Measurements from ENCODE around the gene CDSN. TPM values are rescaled to one million over a fixed set of nuclear protein-coding genes. Genes with fewer than 3 reads are reported as not detected.

CDSN gene
- total and polyA plus RNA-seq, 2 experiments from 2014 or later: not detected

DNA sequence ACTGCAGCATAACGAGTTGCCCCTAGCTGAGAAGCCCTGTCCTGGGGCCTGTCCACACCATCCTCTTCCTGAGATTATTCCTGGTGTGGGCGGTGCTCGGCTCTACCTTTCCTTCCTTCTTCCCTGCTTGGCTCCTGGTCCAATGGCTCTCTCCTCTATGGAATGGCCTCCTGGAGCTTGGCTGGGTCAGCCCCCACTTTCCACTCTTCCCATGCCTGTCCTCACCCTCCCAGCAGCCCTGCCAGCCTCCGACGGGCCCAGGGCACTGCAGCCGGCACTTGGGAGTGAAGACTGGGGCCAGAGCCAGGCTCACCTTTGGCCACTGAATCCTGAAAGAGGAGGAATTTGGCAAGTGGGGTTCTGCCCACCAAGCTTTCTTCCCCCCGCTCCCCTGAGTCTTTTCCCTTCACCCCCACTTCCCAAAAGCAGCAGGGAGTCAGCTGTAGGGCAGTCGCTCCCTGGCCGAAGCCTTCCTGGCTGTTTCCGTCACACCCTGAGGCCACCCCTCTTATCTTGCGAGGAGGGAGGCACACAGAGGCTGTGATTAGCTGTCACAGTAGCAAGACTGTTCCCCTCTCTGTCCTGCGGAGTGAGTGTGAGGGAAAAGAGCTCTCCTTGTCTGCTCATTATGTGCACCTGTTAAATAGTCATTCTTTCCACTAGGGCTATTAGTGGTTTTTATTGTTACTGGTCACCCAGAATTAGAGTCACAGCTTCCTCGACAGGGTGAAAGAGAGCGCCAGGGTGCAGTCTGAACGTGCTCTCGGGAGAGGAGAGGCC lies 6.3 kb upstream of the CDSN start:
- Histone ChIP-seq H3K79me2 (no peaks in the 10 kb centered on the region), H3K36me3 (replicated peaks; ENCODE audit: insufficient read depth, low read depth) (no peaks in the 10 kb centered on the region), H4K20me1 (ENCODE audit: insufficient read depth, poor library complexity, severe bottlenecking) (no peaks in the 10 kb centered on the region), H3K4me2 (no peak overlapping the region), H3K27ac (peak overlapping the region; percentile 61), H3K4me3 (no peak overlapping the region), H3K27me3 (no peaks in the 10 kb centered on the region), H2AFZ (no peak overlapping the region), H3K9me2 (replicated peaks; ENCODE audit: insufficient read depth) (no peaks in the 10 kb centered on the region), H3K9me3 (ENCODE audit: low read depth) (no peaks in the 10 kb centered on the region), H3K4me1 (ENCODE audit: insufficient read depth) (peaks cover 9% of the 10 kb centered on the region)
- 67% methylated on average over 15 of the region's 16 CpGs for WGBS (ENCODE audit: low lambda C conversion rate, missing lambda C conversion rate)
- peak; percentile 42 for DNase-seq (ENCODE audit: low spot score)
- TF ChIP-seq, protein P1, sequence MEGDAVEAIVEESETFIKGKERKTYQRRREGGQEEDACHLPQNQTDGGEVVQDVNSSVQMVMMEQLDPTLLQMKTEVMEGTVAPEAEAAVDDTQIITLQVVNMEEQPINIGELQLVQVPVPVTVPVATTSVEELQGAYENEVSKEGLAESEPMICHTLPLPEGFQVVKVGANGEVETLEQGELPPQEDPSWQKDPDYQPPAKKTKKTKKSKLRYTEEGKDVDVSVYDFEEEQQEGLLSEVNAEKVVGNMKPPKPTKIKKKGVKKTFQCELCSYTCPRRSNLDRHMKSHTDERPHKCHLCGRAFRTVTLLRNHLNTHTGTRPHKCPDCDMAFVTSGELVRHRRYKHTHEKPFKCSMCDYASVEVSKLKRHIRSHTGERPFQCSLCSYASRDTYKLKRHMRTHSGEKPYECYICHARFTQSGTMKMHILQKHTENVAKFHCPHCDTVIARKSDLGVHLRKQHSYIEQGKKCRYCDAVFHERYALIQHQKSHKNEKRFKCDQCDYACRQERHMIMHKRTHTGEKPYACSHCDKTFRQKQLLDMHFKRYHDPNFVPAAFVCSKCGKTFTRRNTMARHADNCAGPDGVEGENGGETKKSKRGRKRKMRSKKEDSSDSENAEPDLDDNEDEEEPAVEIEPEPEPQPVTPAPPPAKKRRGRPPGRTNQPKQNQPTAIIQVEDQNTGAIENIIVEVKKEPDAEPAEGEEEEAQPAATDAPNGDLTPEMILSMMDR (IDR thresholded peaks at IDR 0.05; ENCODE audit: poor library complexity): no peak
- TF ChIP-seq EZH2 (IDR thresholded peaks at IDR 0.05; ENCODE audit: borderline replicate concordance) (no peak), EZH2phosphoT487 (IDR thresholded peaks at IDR 0.05; ENCODE audit: low read depth, severe bottlenecking, unreplicated experiment) (no peak)

DNA sequence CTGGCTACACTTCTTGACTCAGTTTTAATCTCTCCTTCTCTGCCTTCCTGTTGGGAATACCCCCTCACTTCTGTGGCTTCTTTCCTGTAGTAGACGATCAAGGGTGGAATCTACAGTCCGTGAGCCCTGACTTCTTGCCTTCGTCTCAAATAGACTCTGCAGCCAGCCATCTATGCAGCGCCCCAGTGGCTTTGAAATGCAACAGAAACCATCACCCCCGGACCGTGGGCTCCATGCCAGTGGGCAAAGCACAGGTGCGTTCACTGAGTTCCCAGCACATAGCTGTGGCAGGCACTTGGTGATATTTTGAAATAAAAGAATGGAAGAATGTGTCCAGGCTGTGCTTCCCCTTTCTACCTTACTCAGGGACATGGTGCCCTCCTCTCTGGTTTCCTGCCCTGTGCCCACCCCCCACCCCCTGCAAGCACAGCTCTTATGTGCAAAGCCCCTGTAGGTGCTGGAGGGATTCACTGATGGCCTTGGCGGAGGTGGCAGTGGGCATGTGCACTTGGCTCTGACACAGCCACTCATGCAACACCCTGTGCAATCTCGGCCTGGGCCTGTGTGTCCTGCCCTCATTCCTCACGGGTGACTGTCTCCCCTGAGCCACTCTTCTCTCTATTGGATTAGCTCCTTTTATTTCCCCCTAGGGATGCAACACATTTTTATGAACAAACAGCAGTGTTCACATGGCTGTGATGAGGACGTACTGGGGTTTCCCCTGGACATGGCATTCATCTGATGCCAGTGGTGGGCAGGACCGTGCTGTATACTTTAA lies 5.5 kb upstream of the CDSN start:
- no peak overlapping the region for H3K27ac ChIP-seq
- no peaks in the 10 kb centered on the region for H3K9me2 ChIP-seq (replicated peaks; ENCODE audit: insufficient read depth)
- H3K4me1 ChIP-seq (ENCODE audit: insufficient read depth): peaks cover 9% of the 10 kb centered on the region
- no peaks in the 10 kb centered on the region for H3K79me2 ChIP-seq
- no peak overlapping the region for H2AFZ ChIP-seq
- H3K4me2 ChIP-seq: no peak overlapping the region
- H3K36me3 ChIP-seq (replicated peaks; ENCODE audit: insufficient read depth, low read depth): no peaks in the 10 kb centered on the region
- H3K4me3 ChIP-seq: no peak overlapping the region
- no peaks in the 10 kb centered on the region for H3K27me3 ChIP-seq
- 82% methylated on average over 12 of the region's 12 CpGs for WGBS (ENCODE audit: low lambda C conversion rate, missing lambda C conversion rate)
- no peaks in the 10 kb centered on the region for H4K20me1 ChIP-seq (ENCODE audit: insufficient read depth, poor library complexity, severe bottlenecking)
- DNase-seq (ENCODE audit: low spot score): no peak
- TF ChIP-seq, protein P1 (IDR thresholded peaks at IDR 0.05; ENCODE audit: poor library complexity): no peak
- TF ChIP-seq EZH2 (IDR thresholded peaks at IDR 0.05; ENCODE audit: borderline replicate concordance): no peak
- no peak for TF ChIP-seq EZH2phosphoT487 (IDR thresholded peaks at IDR 0.05; ENCODE audit: low read depth, severe bottlenecking, unreplicated experiment)
- H3K9me3 ChIP-seq (ENCODE audit: low read depth): no peaks in the 10 kb centered on the region

DNA sequence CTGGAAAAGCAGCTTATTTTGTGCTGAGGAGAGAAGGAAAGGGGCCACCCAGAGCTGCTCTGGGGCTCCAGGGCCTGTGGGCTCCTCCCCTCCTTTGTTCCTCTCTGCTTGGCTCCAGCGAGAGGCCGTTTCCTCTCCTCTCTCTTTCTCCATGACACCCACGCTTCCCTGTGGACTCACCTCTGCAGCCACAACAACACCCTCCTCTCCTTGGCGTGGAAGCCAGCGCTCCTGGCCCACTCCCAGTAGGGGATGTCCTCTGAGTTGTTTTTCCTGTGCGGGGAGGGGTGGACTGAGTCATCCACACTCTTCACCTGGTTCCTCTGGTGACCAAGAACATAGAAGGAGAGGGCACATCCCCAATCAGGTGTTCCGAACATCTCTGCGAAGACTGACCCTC lies 4.9 kb upstream of the CDSN start:
- 77% methylated on average over 8 of the region's 8 CpGs for WGBS (ENCODE audit: low lambda C conversion rate, missing lambda C conversion rate)
- H3K27me3 ChIP-seq: no peaks in the 10 kb centered on the region
- no peaks in the 10 kb centered on the region for H3K9me2 ChIP-seq (replicated peaks; ENCODE audit: insufficient read depth)
- TF ChIP-seq, protein P1 (IDR thresholded peaks at IDR 0.05; ENCODE audit: poor library complexity): no peak
- TF ChIP-seq EZH2 (IDR thresholded peaks at IDR 0.05; ENCODE audit: borderline replicate concordance) (no peak), EZH2phosphoT487 (IDR thresholded peaks at IDR 0.05; ENCODE audit: low read depth, severe bottlenecking, unreplicated experiment) (no peak)
- H4K20me1 ChIP-seq (ENCODE audit: insufficient read depth, poor library complexity, severe bottlenecking): no peaks in the 10 kb centered on the region
- H3K4me2 ChIP-seq: no peak overlapping the region
- H3K4me3 ChIP-seq: no peak overlapping the region
- no peak overlapping the region for H3K27ac ChIP-seq
- no peaks in the 10 kb centered on the region for H3K36me3 ChIP-seq (replicated peaks; ENCODE audit: insufficient read depth, low read depth)
- no peaks in the 10 kb centered on the region for H3K79me2 ChIP-seq
- H3K4me1 ChIP-seq (ENCODE audit: insufficient read depth): peaks cover 9% of the 10 kb centered on the region
- no peak for DNase-seq (ENCODE audit: low spot score)
- H3K9me3 ChIP-seq (ENCODE audit: low read depth): no peaks in the 10 kb centered on the region
- H2AFZ ChIP-seq: no peak overlapping the region
